Activated CD4-positive, alpha-beta T cell treated with anti-CD3 and anti-CD28 coated beads for 1 hour (primary cell): Measurements from ENCODE around the gene CACNB2.

Experiments
- DNase-seq: peaks from one replicate; pipeline ENCODE4 v3.0.0-alpha.2; 2020

The CACNB2 gene

DNA sequence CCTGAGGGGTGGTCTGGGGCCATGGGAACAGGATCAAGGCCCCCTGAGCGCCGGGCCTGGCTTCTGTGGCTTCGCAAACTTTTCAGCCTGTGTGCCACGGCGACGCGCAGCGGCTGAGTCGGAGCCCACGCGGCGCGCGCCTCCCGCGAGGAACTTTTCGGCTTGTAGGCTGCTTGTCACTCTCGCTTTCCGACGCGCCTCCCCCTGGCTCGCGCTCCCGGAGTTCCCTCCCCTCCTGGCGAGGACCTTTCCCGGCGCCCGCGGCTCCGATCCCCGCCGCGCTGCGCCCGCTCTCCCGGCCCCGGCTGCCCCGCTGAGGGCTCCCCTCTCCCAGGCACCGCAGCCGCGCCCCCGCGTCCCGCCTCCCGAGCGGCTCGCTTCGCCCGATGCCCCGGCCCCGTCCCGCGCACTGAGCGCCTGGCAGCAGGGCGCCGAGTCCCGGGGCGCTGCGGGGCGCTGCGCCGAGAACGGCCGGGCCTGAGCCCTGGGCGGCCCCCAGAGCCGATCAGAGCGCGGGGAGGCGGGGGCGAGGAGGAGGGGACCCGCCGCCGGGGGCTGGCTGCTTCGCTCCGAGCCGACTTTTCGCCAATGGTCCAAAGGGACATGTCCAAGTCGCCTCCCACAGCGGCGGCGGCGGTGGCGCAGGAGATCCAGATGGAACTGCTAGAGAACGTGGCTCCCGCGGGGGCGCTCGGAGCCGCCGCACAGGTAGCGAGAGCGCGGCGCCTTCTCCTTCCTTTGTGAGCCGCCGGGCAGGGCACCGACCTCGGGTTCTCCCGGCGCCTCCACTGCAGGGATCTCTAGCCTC is at the start of gene CACNB2:
CACNB2 (plus strand) TSS at position 276 of the 808 bp plus-strand sequence.
- no peak for DNase-seq

DNA sequence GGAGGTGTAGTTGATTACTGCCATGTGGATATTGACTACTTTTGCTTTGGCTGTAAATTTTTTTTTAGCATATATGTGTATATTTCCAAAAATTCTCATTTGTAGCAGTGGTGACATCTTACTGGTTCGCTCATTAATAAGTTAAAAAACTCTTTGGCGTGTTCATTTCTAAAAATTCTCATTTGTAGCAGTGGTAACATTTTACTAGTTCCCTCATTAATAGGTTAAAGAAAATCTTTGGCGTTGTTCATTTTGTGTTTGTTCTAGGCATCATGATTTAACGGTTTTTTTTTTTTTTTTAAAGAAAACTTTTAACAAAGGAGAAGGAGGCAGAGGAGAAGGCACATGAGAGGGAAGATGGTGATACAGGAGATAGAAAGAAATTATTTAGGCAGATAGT is 45.9 kb upstream of the CACNB2 start:
- DNase-seq, result no peak

GRCh38 chr10:18094793-18095192 is 45.4 kb upstream of the CACNB2 start:
- DNase-seq, result no peak

DNA sequence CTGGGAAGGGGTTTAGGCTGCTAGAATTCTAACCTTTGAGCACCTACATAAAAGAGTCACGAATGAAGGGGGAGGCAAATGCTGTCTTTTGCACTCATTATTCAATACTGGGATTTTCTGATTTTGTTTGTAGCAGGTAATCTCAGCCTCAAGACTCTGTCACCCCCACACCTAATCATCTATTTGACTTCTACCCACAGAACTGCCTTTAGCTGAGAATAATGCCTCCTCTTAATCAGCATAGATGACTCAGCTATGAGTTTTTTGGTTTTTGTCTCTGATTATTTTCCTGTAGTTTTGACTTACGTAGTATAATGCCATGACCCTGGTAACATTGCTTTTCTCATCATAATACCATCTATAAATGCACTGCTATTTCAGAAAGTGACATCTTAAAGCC is 42.7 kb upstream of the CACNB2 start:
- DNase-seq, result no peak

- no peak for DNase-seq
Observed at GRCh38 chr10:18098201-18098600, 42.0 kb upstream of the CACNB2 start.

DNA sequence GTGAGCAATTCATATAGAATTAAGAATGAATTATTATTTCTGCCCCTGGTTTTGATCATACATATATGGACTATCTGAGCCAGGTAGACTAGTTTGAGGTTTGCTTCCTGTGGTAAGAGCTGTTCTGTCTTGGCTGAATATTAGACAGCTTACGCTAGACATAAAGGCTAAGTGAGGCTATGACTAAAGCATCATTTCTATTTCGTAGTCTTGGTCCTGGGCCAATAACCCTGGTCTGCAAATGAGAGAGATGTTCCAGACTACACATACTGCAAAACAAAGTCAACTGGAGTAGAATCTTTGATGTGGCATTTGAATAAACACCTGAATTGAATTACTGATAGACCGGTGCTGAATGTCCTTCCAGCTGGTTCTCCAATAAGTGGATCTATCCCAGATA is 40.8 kb upstream of the CACNB2 start:
- no peak for DNase-seq

DNA sequence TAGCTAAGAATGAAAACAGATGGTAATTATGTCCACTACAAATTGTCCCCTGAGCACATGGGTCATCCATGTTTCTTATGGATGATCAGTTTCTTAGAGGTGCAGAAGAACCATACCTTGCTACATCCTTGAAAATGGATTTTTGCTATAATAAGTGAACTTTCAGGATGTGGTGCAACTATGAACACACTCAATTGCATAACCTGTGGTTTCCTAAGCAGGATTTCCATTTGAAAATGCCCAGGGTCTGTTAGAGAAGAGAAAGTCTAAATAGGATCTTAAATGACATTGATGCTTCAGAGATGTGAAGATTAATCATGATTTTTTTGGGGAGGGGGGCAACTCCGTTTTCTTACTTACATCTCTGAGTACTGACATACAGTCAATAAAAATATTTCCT is 39.6 kb upstream of the CACNB2 start:
- DNase-seq, result no peak

DNA sequence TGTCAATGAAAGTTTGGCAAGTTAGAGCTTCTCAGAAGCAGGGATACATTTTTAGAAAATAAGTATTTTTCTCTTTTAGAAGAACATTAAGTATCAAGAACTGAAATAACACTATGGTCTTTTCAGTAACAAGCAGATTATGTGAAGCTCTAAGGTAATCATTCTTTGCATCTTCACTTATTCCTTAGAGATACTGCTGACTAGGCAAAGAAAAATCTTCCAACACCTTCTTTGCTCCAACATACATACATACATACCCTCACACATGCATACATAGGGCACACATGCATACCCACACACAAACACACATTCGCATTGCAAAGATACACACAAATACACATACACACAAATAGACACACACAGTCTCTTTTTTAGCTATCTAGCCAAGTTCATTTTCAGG is 37.8 kb upstream of the CACNB2 start:
- DNase-seq, result no peak

DNA sequence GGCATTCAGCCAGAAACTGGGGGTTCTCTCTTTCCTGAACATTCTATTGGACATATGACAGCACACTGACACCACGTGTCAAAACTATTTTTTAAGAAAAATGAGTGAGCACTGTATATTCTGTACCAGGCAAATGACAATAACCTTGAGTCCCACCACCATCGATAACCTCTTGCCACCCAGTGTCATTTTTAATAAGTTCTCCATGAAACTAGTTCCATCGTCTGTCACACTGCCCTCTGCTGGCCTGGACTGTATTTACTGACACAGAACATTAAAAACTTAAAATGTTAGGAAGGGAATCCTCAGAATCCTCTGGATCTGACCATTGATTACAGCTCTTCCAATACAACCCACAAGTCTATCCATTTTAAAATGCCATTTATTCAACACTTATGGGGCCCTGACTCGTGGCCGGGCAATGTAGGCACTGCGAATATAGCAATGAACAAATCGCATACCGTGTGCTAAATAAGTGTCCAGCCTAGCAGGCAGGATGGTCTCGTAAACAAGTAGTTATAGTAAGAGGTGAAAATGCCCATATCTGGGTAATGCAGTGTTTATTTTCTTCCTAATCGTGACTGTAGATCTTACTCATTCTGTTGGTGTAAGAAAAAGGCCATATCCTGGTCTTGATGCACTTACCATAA is 35.9 kb upstream of the CACNB2 start:
- DNase-seq, result no peak

GRCh38 chr10:18109341-18109870 is 30.8 kb upstream of the CACNB2 start:
- DNase-seq, result no peak

DNA sequence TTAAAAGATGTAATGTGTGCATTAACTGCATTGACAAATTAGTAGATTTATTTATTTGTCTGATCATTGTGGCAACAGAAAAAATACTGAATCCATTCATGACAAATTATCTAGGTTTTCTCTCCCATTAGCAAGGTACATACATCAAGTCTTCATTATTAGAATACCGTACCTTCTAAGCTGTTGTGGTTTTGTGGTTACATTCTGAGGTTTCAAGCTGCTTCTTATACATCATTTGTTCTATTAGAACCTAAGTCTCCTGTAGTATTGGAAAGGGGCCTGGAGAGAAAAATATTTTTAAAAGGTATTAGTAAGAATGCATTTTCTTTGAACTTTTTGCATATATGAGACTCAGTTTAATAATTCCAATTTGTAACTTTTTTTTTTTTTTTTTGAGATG is 26.3 kb upstream of the CACNB2 start:
- no peak for DNase-seq

DNA sequence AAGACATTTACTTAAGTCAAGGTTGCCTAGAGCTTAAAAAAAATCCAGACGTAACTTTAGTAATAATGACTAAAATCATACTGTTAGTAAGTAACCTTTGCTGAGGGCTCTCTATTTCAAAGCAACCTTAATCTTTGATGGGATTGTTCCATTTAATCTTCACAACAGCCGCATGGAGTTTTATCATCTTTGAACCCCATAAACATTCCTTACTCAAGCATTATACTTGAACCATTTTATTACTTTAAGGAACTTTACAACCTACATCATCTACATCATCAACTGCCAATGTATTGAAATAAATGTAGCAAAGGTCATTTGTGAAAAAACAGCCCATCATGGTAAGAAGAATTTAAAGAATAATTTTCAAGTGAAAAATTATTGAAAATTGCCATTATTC is 22.9 kb upstream of the CACNB2 start:
- DNase-seq, result no peak

GRCh38 chr10:18122753-18123152 is 17.5 kb upstream of the CACNB2 start:
- no peak for DNase-seq

DNA sequence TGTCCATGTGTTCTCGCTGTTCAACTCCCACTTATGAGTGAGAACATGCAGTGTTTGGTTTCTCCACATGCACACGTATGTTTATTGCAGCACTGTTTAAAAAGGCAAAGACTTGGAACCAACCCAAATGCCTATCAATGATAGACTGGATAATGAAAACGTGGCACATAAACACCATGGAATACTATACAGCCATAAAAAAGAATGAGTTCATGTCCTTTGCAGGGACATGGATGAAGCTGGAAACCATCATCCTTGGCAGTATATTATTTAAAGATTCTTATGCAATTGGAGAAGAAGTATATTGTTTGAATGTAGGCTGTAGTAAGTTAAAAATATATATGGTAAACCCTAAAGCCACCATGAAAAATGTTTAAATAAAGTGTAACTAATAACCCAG is 7.2 kb upstream of the CACNB2 start:
- DNase-seq, result no peak

DNA sequence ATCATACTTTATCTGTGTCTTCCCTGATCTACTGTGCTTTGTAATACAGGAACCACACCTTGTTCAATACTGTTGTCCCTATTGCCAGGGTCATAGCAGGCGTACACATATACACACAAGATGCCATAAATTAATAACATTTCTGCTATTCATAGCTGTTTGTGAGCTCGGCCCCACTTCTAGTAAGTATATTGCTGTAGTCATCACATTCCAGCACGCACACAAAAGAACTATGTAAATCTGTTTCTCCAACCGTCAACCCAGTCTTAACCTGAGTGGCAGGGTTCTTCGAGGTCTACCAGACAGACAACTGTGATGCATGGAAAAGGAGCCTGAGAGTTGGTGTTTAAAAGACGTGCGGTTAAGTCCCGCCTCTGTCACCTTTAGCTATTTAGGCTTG is 5.7 kb upstream of the CACNB2 start:
- DNase-seq, result no peak

DNA sequence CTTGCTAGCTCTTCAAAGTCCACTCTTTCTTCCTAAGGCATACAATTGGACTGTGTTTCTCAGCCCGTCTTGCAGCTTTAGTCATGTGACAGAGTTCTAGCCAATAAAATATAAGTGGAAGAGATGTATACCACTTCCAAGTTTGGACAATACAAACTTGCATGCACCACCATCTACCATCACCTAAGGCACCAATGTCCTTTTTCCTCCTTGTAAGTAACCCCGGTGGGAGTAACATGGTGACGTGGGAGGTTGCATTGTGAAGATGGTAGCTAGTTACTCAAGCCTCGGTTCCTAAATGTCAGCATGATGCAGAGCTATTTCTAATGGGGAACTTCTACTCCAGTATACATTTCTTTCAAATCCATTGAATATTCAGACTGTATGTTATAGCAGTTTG is 5.3 kb upstream of the CACNB2 start:
- DNase-seq, result no peak

GRCh38 chr10:18136073-18136791 is 4.0 kb upstream of the CACNB2 start:
- DNase-seq, result no peak

DNA sequence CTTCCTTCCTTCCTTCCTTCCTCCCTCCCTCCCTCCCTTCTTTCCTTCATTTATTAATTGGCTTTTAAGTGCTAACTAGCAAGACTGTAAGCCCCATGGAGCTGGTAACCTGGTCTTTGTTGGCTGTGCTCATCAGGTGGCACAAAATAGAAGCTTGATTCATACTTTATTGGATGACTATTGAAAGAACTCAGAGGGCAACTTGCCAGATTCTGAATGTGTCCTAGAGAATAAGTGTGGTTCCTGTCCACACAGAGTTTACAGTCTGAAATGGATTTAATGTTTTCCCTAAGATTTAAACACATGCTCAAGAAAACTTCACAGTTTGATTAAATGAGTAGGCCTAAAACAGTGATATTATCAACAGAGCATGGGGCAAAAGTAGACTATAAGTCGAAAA is 3.1 kb upstream of the CACNB2 start:
- DNase-seq, result no peak

GRCh38 chr10:18140957-18141845 is 977 bp downstream of the CACNB2 start:
- no peak for DNase-seq

DNA sequence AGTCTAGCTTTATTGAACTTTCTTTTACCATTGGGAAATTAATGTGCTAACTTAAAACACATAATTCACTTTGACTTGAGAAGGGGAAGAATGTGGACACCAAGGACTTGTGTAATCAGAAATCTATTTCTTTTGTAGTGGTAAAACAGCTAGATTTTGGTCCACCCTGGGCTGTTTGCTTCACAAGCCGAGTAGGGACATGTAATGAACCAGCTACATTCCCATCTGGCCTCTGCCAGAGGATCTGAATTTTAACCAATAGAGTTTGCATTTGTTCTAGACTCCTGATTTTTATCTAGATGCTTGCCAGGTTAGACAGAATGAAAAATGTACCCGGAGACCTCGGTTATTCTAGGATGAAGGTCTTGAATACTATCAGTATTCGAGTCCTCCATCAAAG is 1.9 kb downstream of the CACNB2 start:
- no peak for DNase-seq

GRCh38 chr10:18144396-18144795 is 4.2 kb downstream of the CACNB2 start:
- no peak for DNase-seq

DNA sequence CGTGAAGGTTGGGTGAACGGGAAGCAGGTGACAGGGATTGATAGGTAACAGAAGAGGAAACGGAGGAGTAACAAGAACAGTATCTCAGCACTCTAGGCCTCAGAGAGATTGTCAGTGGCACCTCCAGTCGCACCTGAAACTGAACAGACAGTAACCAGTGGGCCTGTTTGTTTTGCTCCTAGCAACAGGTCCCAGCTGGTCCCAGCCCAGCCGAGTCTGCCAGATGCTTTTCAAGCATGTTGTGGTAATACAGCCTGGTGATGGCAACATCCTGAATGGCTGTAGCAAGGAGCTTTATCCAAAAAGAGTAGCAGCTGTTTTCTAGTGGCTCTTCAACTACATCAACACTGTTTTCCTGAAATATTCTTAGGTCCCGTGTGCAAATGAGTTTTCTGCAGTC is 4.7 kb downstream of the CACNB2 start:
- no peak for DNase-seq

- no peak for DNase-seq
Observed at GRCh38 chr10:18145652-18146051, 5.4 kb downstream of the CACNB2 start.
